AG04450 (cell line): Measurements from ENCODE around the gene CCL1. TPM values are rescaled to one million over a fixed set of nuclear protein-coding genes. Genes with fewer than 3 reads are reported as not detected.

Experiments used
- CTCF ChIA-PET: fragments of 300-600, 350-600 bp; formaldehyde crosslinking; extraction: SDS; loops from one replicate; lab custom pipeline; 2022; ENCODE audit warnings: antibody characterized with exemption, inconsistent platforms; lab: Charles Lee
- POLR2A ChIA-PET: fragments of 350-600 bp; formaldehyde crosslinking; extraction: SDS; loops from one replicate; lab custom pipeline; 2021; ENCODE audit warnings: antibody characterized with exemption, inconsistent platforms; lab: Yijun Ruan, JAX
- DNase-seq: peaks from one replicate; pipeline ENCODE4 v3.0.0-alpha.2; 2011; ENCODE audit warnings: low read depth, low spot score
- H3K27ac ChIP-seq: one replicate; pipeline ENCODE4 v1.5.1; 2012; ENCODE audit warnings: low read depth, low read length, control low read depth
- H3K27me3 ChIP-seq: one replicate; pipeline ENCODE4 v1.6.0; 2012; ENCODE audit warnings: low read length; ENCODE audit not compliant: control insufficient read depth, insufficient read depth
- H3K4me3 ChIP-seq: 2 replicates; pipeline ENCODE4 v1.5.1; 2011; ENCODE audit warnings: mild to moderate bottlenecking, low read depth, low read length, control low read depth
- H3K9me3 ChIP-seq: 2 replicates; pipeline ENCODE4 v1.5.1; 2012; ENCODE audit warnings: low read length; ENCODE audit not compliant: control insufficient read depth, insufficient read depth
- polyA plus RNA-seq: library from polyadenylated mRNA; depleted of rRNA; stranded (reverse); fragments of >200 nt; gene quantifications from 2 replicates; pipeline ENCODE4 v1.2.3, GENCODE V29; 2011
- TF ChIP-seq, protein P1 (sequence below): IDR thresholded peaks from 2 replicates; pipeline ENCODE4 v1.5.1; 2011; ENCODE audit warnings: low read depth, low read length, control low read depth, inconsistent platforms

Gene CCL1
- polyA plus RNA-seq, 1 experiment, result not detected

DNA sequence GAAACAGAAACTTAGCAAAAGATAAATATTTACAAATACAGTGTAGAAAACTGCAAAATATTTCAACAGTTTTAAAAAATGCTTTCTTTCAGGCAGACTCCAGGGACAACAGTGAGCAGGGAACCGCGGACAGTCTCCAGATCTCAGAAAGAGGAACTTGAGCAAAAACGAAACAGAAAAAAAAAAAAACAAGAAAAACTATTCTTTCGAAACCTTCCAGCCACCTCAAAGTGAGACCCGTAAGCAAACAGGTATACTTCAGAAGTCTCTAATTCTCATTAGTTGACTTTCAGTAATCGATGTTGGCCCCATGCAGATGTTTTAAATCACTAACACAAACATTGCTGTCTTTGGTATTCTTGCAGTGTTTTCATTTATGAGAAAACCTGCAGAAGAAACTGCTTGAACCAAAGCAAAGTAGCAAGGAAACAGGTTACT is 15.7 kb upstream of the CCL1 start:
- DNase-seq, result no peak
- ChIA-PET POLR2A (no interaction called here), CTCF (interaction anchor here (2.7 kb wide), 1 partner anchor 17 kb away, joined by 25 read pairs; no protein-coding TSS in a partner anchor)
- Histone ChIP-seq H3K27ac (no peak overlapping the region), H3K9me3 (no peaks in the 10 kb centered on the region), H3K4me3 (no peak overlapping the region), H3K27me3 (peaks cover 4% of the 10 kb centered on the region)
- TF ChIP-seq, protein P1, sequence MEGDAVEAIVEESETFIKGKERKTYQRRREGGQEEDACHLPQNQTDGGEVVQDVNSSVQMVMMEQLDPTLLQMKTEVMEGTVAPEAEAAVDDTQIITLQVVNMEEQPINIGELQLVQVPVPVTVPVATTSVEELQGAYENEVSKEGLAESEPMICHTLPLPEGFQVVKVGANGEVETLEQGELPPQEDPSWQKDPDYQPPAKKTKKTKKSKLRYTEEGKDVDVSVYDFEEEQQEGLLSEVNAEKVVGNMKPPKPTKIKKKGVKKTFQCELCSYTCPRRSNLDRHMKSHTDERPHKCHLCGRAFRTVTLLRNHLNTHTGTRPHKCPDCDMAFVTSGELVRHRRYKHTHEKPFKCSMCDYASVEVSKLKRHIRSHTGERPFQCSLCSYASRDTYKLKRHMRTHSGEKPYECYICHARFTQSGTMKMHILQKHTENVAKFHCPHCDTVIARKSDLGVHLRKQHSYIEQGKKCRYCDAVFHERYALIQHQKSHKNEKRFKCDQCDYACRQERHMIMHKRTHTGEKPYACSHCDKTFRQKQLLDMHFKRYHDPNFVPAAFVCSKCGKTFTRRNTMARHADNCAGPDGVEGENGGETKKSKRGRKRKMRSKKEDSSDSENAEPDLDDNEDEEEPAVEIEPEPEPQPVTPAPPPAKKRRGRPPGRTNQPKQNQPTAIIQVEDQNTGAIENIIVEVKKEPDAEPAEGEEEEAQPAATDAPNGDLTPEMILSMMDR, result 0 out of 2 replicates have a peak, but pooled peaks have one; percentile 6

DNA sequence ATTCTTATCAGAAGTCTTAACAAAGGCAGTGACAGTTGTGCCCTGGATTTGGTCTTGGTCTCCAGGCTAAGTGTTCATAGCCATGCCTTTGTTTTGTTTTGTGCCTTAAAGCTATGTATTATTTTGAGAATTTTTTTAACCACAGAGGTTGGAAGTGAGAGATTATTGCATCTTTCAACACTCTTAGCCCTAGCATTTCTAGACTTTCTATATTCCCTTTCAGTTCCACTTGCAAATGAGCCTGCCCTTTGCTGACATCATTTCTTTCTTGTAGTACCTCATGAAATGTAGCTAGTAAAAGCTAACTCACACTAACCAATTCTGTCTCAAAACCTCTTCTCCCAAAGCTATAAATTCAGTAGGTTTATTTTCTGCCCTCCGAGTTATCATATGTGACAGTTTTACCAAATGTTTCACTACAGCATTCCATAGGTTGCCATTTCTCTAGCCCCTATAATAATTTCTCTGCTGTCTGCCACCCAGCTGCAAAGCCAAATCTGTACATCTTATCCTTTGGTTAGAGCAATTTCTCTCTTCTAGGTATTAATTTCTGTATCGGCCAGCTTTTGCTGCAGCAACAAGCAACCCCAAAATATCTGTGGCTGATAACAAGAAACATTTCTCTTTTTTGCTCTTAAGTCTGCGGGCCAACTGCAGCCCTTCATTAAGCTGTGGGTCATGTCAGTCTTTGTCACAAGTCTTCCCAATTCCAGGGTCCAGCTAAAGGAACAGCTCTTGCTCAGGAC is 14.2 kb upstream of the CCL1 start:
- no peak overlapping the region for H3K27ac ChIP-seq
- TF ChIP-seq, protein P1, result no peak
- POLR2A ChIA-PET, result no interaction called here
- CTCF ChIA-PET, result interaction anchor here (0.7 to 2.7 kb wide), 3 partner anchors 16 to 207 kb away, joined by 4 to 25 read pairs (median 9); no protein-coding TSS in a partner anchor
- H3K27me3 ChIP-seq, result peaks cover 4% of the 10 kb centered on the region
- no peaks in the 10 kb centered on the region for H3K9me3 ChIP-seq
- DNase-seq, result no peak
- H3K4me3 ChIP-seq, result no peak overlapping the region

DNA sequence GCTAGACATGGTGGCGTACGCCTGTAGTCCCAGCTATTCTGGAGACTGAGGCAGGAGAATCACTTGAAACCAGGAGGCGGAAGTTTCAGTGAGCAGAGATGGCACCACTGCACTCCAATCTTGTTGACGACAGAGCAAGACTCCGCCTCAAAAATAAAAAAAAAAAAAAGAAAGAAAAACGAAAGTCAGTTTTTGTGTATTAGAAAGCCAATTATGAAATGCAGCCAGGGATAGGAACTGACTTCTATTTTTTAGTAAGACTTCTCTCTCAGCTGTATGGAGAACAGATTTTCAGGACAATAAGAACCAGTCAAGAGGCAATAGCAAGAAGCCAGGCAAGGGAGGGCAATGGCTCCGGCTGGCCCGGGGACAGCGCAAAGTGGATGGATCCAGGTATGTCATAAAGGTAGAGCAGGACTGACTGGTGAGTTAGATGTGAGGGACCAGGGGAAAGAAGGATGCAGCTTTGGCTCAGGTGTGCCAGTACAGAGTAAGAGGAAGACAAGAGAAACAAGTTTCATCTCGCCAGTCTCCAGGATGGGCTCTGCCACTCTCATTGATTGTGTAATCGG is 12.5 kb upstream of the CCL1 start:
- Histone ChIP-seq H3K9me3 (no peaks in the 10 kb centered on the region), H3K27me3 (peaks cover 4% of the 10 kb centered on the region), H3K4me3 (no peak overlapping the region), H3K27ac (no peak overlapping the region)
- DNase-seq, result no peak
- ChIA-PET POLR2A (no interaction called here), CTCF (interaction anchor here (1.1 kb wide), 1 partner anchor 175 kb away, joined by 5 read pairs; no protein-coding TSS in a partner anchor)
- TF ChIP-seq, protein P1, result no peak

DNA sequence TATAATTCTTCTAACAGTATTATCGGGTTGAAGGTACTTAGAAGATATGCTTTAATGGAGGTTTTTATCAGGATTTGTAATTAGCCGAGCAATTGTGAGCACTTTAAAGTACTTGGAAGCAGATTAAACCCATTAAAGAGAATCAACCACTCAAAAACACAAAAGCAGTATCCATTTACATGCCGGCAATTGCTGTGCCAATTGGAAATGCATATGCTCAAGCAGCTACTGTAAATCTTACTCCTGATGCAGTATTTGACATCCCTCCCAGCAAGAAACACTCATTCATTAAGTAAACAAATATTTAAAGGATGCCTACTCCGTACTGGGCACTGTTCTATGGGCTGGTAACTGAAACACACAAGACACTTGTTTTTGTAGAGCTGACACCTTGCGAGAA is 11.4 kb upstream of the CCL1 start:
- Histone ChIP-seq H3K27me3 (peaks cover 4% of the 10 kb centered on the region), H3K4me3 (no peak overlapping the region), H3K9me3 (no peaks in the 10 kb centered on the region), H3K27ac (no peak overlapping the region)
- DNase-seq, result no peak
- CTCF ChIA-PET, result interaction anchor here (1.1 kb wide), 1 partner anchor 174 kb away, joined by 5 read pairs; no protein-coding TSS in a partner anchor
- POLR2A ChIA-PET, result no interaction called here
- TF ChIP-seq, protein P1, result no peak
